ENCODE data around the gene KRTAP10-1. TPM values are rescaled to one million over a fixed set of nuclear protein-coding genes. Genes with fewer than 3 reads are reported as not detected.

KRTAP10-1 gene
- total RNA-seq, 3 donors from 2014 or later, result not detected

- no peak for DNase-seq
- no peak for ATAC-seq
- intact Hi-C loops (cut with DNase I, micrococcal nuclease), result no loop called here
- peaks cover 3% of the 10 kb centered on the region for H3K9me3 ChIP-seq
- no peaks in the 10 kb centered on the region for H3K36me3 ChIP-seq (ENCODE audit: low read depth)
- H3K4me1 ChIP-seq (ENCODE audit: low read depth), result peaks cover 7% of the 10 kb centered on the region
- TF ChIP-seq, protein P1, sequence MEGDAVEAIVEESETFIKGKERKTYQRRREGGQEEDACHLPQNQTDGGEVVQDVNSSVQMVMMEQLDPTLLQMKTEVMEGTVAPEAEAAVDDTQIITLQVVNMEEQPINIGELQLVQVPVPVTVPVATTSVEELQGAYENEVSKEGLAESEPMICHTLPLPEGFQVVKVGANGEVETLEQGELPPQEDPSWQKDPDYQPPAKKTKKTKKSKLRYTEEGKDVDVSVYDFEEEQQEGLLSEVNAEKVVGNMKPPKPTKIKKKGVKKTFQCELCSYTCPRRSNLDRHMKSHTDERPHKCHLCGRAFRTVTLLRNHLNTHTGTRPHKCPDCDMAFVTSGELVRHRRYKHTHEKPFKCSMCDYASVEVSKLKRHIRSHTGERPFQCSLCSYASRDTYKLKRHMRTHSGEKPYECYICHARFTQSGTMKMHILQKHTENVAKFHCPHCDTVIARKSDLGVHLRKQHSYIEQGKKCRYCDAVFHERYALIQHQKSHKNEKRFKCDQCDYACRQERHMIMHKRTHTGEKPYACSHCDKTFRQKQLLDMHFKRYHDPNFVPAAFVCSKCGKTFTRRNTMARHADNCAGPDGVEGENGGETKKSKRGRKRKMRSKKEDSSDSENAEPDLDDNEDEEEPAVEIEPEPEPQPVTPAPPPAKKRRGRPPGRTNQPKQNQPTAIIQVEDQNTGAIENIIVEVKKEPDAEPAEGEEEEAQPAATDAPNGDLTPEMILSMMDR (IDR thresholded peaks at IDR 0.05), result no peak
- no peak overlapping the region for H3K4me3 ChIP-seq
Observed at GRCh38 chr21:44571844-44572782, 32.1 kb upstream of the KRTAP10-1 start.

GRCh38 chr21:44571296-44571695 lies 31.3 kb upstream of the KRTAP10-1 start:
- H3K36me3 ChIP-seq (ENCODE audit: low read depth), result no peaks in the 10 kb centered on the region
- H3K4me1 ChIP-seq (ENCODE audit: low read depth), result peaks cover 7% of the 10 kb centered on the region
- no peak overlapping the region for H3K4me3 ChIP-seq
- no peaks in the 10 kb centered on the region for H3K9me3 ChIP-seq
- TF ChIP-seq, protein P1 (IDR thresholded peaks at IDR 0.05), result no peak
- intact Hi-C loops (cut with DNase I, micrococcal nuclease), result no loop called here
- ATAC-seq, result no peak
- DNase-seq, result no peak

DNA sequence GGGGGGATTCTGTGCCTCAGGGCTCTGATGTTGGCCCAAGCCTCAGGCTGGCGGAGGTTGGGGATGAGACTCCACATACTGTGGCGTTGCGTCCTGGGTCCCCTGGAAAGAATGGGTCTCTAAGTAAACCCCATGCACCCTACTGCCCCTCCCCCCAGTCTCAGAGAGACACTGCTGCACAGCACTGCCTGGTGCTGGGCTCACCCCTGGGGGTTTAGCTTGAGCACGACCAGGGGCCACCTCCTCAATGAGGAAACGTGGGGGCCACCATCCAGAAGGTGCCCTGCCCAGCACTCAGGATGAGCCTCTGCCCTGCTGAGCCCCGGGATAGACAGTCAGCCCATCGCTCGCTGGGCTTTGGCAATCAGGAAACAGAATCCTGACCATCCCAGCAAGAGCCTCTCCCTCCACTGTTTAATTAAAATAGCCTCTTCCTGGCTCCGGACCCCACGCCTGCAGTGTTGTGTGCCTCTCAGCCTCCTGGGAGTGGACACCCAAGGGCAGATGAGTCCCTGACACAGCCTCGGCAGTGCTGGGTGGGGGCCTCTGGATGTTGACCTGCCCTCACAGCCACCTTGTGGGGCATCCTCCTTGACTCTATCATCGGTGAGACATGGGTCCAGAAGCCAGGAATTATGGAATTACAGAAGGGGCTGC lies 30.0 kb upstream of the KRTAP10-1 start:
- Histone ChIP-seq H3K4me3 (no peak overlapping the region), H3K9me3 (no peaks in the 10 kb centered on the region), H3K36me3 (ENCODE audit: low read depth) (no peaks in the 10 kb centered on the region), H3K4me1 (ENCODE audit: low read depth) (peaks cover 7% of the 10 kb centered on the region)
- ATAC-seq (no peak), DNase-seq (no peak)
- TF ChIP-seq, protein P1 (IDR thresholded peaks at IDR 0.05), result no peak
- intact Hi-C loops (cut with DNase I, micrococcal nuclease), result no loop called here

DNA sequence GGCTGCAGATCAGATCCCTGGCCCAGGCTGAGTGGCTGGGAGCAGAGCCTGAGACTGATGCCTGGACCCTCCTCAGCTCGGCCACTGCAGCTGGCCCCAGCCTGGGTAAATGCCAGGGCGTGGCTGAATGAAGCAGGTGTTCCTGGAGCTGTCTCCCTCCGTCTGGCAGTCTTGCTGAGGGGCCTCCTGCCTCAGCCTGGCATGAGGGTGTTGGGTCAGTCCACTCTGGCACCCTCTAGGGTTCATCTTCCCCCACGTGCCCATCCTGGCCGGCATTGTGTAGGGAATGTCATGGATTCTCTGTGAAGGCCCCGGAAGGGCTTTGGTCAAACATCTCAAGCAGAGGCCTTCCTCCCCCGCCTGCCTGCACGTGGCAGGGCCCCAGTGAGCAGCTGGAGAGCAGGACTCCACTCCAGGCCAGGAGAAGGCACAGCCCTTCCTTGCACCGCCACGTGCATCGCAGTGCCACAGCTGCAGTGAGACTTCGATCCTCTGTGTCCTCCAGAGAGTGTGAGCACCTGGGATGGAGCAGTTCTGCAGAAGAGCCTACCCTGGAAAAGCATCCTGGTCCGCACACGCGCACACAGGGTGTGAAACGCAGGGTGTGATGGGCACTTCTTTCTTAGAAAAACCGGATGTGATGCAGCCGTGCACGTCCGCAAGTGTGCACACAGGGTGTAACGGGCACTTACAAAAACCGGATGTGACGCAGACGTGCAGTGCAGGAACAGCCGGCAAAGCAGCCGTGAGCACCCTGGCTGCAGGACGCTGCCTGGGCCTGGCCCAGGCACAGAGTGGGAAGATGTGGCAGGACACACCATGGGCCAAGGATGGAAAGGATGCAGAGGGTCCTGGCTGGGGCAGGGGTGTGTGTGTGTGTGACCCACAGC lies 28.9 kb upstream of the KRTAP10-1 start:
- no peak for DNase-seq
- no peaks in the 10 kb centered on the region for H3K4me1 ChIP-seq (ENCODE audit: low read depth)
- TF ChIP-seq, protein P1 (IDR thresholded peaks at IDR 0.05), result no peak
- no peaks in the 10 kb centered on the region for H3K36me3 ChIP-seq (ENCODE audit: low read depth)
- ATAC-seq, result peak; percentile 29
- intact Hi-C loops (cut with DNase I, micrococcal nuclease), result no loop called here
- no peaks in the 10 kb centered on the region for H3K9me3 ChIP-seq
- H3K4me3 ChIP-seq, result no peak overlapping the region

DNA sequence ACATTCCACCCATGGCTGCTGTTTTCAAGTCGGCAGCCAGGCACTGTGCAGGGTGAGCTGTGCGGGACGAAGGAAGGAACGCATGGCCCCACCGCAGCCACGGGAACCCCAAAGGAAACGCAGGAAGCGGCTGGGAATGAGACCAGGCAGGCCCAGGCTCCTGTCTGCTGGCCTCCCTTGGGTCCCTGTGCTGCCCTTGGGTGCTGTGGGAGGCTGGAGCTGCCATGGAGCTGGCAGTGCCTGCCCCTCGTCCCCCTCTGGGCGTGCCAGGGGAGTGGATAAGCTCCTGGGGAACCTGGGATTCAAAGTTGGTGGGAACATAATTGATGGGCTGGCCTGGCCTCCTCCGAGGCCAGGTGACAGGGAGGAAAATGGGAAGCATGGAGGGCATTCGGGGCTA lies 28.3 kb upstream of the KRTAP10-1 start:
- Histone ChIP-seq H3K4me1 (ENCODE audit: low read depth) (no peaks in the 10 kb centered on the region), H3K36me3 (ENCODE audit: low read depth) (no peaks in the 10 kb centered on the region), H3K9me3 (no peaks in the 10 kb centered on the region), H3K4me3 (no peak overlapping the region)
- intact Hi-C loops (cut with DNase I, micrococcal nuclease), result no loop called here
- DNase-seq (no peak), ATAC-seq (no peak)
- TF ChIP-seq, protein P1 (IDR thresholded peaks at IDR 0.05), result no peak

Data from mucosa of descending colon (tissue), 3 donors.